Keratinocyte (primary cell): Measurements from ENCODE around the gene SHROOM4. TPM values are rescaled to one million over a fixed set of nuclear protein-coding genes. Genes with fewer than 3 reads are reported as not detected.

Source experiments
- DNase-seq: peaks from one replicate; pipeline ENCODE4 v3.0.0-alpha.2; 2011; ENCODE audit warnings: low read depth, missing footprints, low spot score
- FAIRE-seq: peaks from 2 replicates; lab custom pipeline; 2011; peaks lifted over from hg19 to GRCh38; lab: Jason Lieb, UNC
- H2AFZ ChIP-seq: 2 replicates; pipeline ENCODE4 v1.6.0; 2012; ENCODE audit warnings: low read length, control low read depth, inconsistent platforms; ENCODE audit not compliant: control insufficient read depth
- H3K27ac ChIP-seq: 2 replicates; pipeline ENCODE4 v1.5.1; 2011; ENCODE audit warnings: low read length; ENCODE audit not compliant: control insufficient read depth, insufficient read depth
- H3K27me3 ChIP-seq: 3 replicates; pipeline ENCODE4 v1.6.0; 2011; ENCODE audit warnings: low read length; ENCODE audit not compliant: control insufficient read depth, insufficient read depth; ENCODE audit errors: extremely low read depth
- H3K36me3 ChIP-seq, 2 experiments: 2 replicates in 1 of 2; 3 replicates in 1 of 2; pipeline ENCODE4 v1.5.1; 2011; ENCODE audit warnings: low read length in 2 of 2, mild to moderate bottlenecking in 1 of 2; ENCODE audit not compliant: control insufficient read depth in 2 of 2, insufficient read depth in 2 of 2; ENCODE audit errors: extremely low read depth in 1 of 2
- H3K4me1 ChIP-seq: 3 replicates; pipeline ENCODE4 v1.5.1; 2011; ENCODE audit warnings: low read length; ENCODE audit not compliant: control insufficient read depth, insufficient read depth; ENCODE audit errors: extremely low read depth
- H3K4me2 ChIP-seq: 3 replicates; pipeline ENCODE4 v1.6.0; 2011; ENCODE audit warnings: low read depth, low read length; ENCODE audit not compliant: control insufficient read depth, insufficient read depth; ENCODE audit errors: extremely low read depth
- H3K4me3 ChIP-seq, 3 experiments: fragments of 200-600 bp in 1 of 3; sonication (generic) in 1 of 3; 2 replicates in 2 of 3; 3 replicates in 1 of 3; pipeline ENCODE4 v1.5.1; 2011 to 2016; ENCODE audit warnings: low read length in 3 of 3, mild to moderate bottlenecking in 3 of 3, control low read depth in 2 of 3, inconsistent platforms in 1 of 3, low read depth in 1 of 3, mixed read lengths in 1 of 3, mixed run types in 1 of 3, moderate library complexity in 1 of 3; ENCODE audit not compliant: control insufficient read depth in 2 of 3, insufficient read depth in 2 of 3; ENCODE audit errors: extremely low read depth in 1 of 3
- H3K79me2 ChIP-seq: 2 replicates; pipeline ENCODE4 v1.6.0; 2012; ENCODE audit warnings: low read length; ENCODE audit not compliant: control insufficient read depth, insufficient read depth
- H3K9ac ChIP-seq: 3 replicates; pipeline ENCODE4 v1.6.0; 2011; ENCODE audit warnings: low read length; ENCODE audit not compliant: control insufficient read depth, insufficient read depth; ENCODE audit errors: extremely low read depth
- H3K9me1 ChIP-seq: 3 replicates; pipeline ENCODE4 v1.6.0; 2011; ENCODE audit warnings: low read length; ENCODE audit not compliant: control insufficient read depth, insufficient read depth; ENCODE audit errors: extremely low read depth
- H3K9me3 ChIP-seq: 2 replicates; pipeline ENCODE4 v1.5.1; 2012; ENCODE audit warnings: low read depth, low read length; ENCODE audit not compliant: control insufficient read depth
- H4K20me1 ChIP-seq: 3 replicates; pipeline ENCODE4 v1.6.0; 2011; ENCODE audit warnings: low read length; ENCODE audit not compliant: control insufficient read depth, insufficient read depth; ENCODE audit errors: extremely low read depth
- EZH2 ChIP-seq: IDR thresholded peaks from one replicate; pipeline ENCODE4 v1.6.1; 2012; ENCODE audit warnings: inconsistent platforms, mild to moderate bottlenecking, low read length, moderate library complexity
- dilution Hi-C: fragments of 300-500 bp; cut with MboI; formaldehyde crosslinking; loops from one replicate; pipeline ENCODE4 v1.7.0; 2020; ENCODE audit warnings: low sequenced_read_pairs; ENCODE audit not compliant: extremely low pct_ligation_motif_present
- polyA plus RNA-seq, 5 experiments: library from polyadenylated mRNA; depleted of rRNA in 3 of 5; stranded (reverse) in 3 of 5; stranded (forward) in 1 of 5; unstranded in 1 of 5; fragments of >200 nt; gene quantifications; 1 replicate in 1 of 5; 2 replicates in 3 of 5; 3 replicates in 1 of 5; pipeline versions ENCODE4 v1.2.1 to v1.2.3, GENCODE V29; 2011 to 2012; ENCODE audit warnings: missing spikeins in 2 of 5, low read depth in 1 of 5, low replicate concordance in 1 of 5
- TF ChIP-seq, protein P1 (sequence below), 3 experiments: IDR thresholded peaks in 1 of 3; conservative IDR thresholded peaks in 1 of 3; optimal IDR thresholded peaks in 1 of 3; 2 replicates in 2 of 3; 3 replicates in 1 of 3; pipeline versions ENCODE3 to v1.5.1; 2011; ENCODE audit warnings: low read length in 3 of 3, mild to moderate bottlenecking in 3 of 3, moderate library complexity in 2 of 3, control low read depth in 1 of 3, inconsistent platforms in 1 of 3; ENCODE audit not compliant: insufficient read depth in 2 of 3; ENCODE audit errors: extremely low read depth in 1 of 3

SHROOM4 gene
- polyA plus RNA-seq, 1 donor (not counting 4 experiments of a cell fraction or from before 2014, with no cell fraction given) = 0.50 TPM

- Histone ChIP-seq H3K9ac (peak overlapping the region; percentile 47), H3K27me3 (no peaks in the 10 kb centered on the region), H3K9me3 (no peaks in the 10 kb centered on the region), H3K79me2 (no peaks in the 10 kb centered on the region), H3K27ac (no peak overlapping the region), H3K9me1 (no peaks in the 10 kb centered on the region), H3K36me3 (no peaks in the 10 kb centered on the region), H3K4me2 (peak overlapping the region; percentile 54), H2AFZ (peak overlapping the region; percentile 74), H3K4me3 (peak overlapping the region; percentile 30 to 51 (median 44)), H4K20me1 (no peaks in the 10 kb centered on the region), H3K4me1 (peaks cover 5% of the 10 kb centered on the region)
- no peak for DNase-seq
- no peak for FAIRE-seq
- dilution Hi-C loops = no loop called here
- TF ChIP-seq, protein P1, sequence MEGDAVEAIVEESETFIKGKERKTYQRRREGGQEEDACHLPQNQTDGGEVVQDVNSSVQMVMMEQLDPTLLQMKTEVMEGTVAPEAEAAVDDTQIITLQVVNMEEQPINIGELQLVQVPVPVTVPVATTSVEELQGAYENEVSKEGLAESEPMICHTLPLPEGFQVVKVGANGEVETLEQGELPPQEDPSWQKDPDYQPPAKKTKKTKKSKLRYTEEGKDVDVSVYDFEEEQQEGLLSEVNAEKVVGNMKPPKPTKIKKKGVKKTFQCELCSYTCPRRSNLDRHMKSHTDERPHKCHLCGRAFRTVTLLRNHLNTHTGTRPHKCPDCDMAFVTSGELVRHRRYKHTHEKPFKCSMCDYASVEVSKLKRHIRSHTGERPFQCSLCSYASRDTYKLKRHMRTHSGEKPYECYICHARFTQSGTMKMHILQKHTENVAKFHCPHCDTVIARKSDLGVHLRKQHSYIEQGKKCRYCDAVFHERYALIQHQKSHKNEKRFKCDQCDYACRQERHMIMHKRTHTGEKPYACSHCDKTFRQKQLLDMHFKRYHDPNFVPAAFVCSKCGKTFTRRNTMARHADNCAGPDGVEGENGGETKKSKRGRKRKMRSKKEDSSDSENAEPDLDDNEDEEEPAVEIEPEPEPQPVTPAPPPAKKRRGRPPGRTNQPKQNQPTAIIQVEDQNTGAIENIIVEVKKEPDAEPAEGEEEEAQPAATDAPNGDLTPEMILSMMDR (optimal IDR thresholded peaks at IDR 0.05 in 1 of 3, IDR thresholded peaks at IDR 0.05 in 1 of 3, conservative IDR thresholded peaks at IDR 0.05 in 1 of 3; ENCODE audit: extremely low read depth in 1 of 3, insufficient read depth in 2 of 3, low read length in 3 of 3) = no peak
These were observed 775 bp downstream of the SHROOM4 start for GRCh38 chrX:50812995-50813842.

DNA sequence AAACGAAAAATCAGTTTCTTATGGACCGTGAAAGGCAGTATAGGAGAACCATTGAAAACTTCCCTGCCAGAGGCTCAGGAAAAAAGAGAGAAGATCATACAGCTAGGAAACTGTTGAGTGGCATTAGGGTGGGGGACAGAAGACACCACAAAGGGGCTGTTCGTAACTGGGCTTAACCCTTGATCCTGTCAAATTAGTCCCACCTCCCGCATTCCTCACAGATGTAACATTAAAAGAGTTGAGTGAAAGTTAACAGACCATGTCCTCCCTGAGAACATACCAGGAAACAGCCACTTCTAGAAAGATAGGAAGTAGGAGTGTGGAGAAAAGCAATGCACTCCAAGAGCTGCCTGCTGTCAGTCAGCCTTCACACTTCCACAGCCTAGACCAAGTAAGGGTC lies 8.7 kb downstream of the SHROOM4 start:
- FAIRE-seq (no peak), DNase-seq (no peak)
- no peaks in the 10 kb centered on the region for H3K36me3 ChIP-seq
- no peak overlapping the region for H3K9ac ChIP-seq
- no peak overlapping the region for H3K4me3 ChIP-seq
- no peak overlapping the region for H2AFZ ChIP-seq
- no peak overlapping the region for H3K27ac ChIP-seq
- no peaks in the 10 kb centered on the region for H3K9me3 ChIP-seq
- H3K9me1 ChIP-seq = no peaks in the 10 kb centered on the region
- TF ChIP-seq EZH2 = no peak
- TF ChIP-seq, protein P1 (optimal IDR thresholded peaks at IDR 0.05 in 1 of 3, IDR thresholded peaks at IDR 0.05 in 1 of 3, conservative IDR thresholded peaks at IDR 0.05 in 1 of 3; ENCODE audit: extremely low read depth in 1 of 3, insufficient read depth in 2 of 3, low read length in 3 of 3) = no peak
- H3K79me2 ChIP-seq = no peaks in the 10 kb centered on the region
- no peaks in the 10 kb centered on the region for H3K27me3 ChIP-seq
- dilution Hi-C loops = no loop called here
- no peak overlapping the region for H3K4me2 ChIP-seq
- no peaks in the 10 kb centered on the region for H3K4me1 ChIP-seq
- H4K20me1 ChIP-seq = no peaks in the 10 kb centered on the region
